ENCODE data around the gene WNK1. TPM values are rescaled to one million over a fixed set of nuclear protein-coding genes. Genes with fewer than 3 reads are reported as not detected.

Gene WNK1
- total RNA-seq, 1 donor from 2014 or later = 57.6 TPM

- Histone ChIP-seq H3K27me3 (ENCODE audit: control insufficient read depth, insufficient read depth, low read length) (no peaks in the 10 kb centered on the region), H3K4me3 (ENCODE audit: low read depth, low read length) (peak overlapping the region; percentile 38), H3K36me3 (ENCODE audit: control insufficient read depth, insufficient read depth, low read length) (no peaks in the 10 kb centered on the region)
- no peak for TF ChIP-seq CTCF (IDR thresholded peaks at IDR 0.05; ENCODE audit: insufficient read depth, low read length, poor library complexity, severe bottlenecking)
- DNase-seq (ENCODE audit: low read depth) = no peak
These were observed 1.8 kb upstream of the WNK1 start for GRCh38 chr12:750366-751191.

DNA sequence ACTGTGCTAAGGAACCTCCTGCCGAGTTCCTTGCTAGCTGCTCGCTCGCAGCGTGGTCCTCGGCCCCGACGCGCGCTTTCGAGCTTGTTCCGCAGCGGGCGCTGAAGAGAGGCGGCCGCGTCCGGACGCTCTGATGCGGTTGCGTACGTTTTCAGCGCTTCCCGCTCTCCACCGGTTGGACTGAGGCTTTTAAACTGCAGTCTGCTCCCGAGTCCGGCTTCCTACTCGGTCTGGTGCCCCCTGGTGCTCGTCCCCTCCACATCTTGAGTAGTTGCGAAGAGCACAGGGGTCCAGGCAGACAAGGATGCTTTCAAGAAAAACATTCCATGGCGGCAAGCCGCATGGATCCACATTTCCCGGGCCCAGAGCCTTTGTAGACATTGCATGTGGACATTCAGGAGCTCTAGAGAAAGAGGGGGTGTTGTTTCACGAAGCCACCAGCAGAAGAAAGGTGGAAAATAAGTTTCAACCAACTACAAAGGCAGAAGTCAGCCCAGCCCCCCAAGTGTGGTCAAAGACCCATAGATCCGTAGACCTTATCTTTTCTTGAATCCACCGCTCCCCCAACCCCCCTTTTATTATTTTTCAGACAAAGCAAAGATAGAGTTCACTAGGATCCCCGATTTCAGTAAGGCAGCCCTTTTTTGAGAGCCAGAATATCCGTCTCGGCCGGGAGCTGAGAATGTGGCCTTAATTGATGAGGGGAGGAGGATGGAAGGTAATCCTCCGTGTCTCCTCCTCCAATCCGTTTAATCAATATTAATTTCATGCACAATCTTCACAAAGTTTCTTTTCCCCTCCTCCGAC is 984 bp upstream of the WNK1 start:
- Histone ChIP-seq H3K27me3 (ENCODE audit: control insufficient read depth, insufficient read depth, low read length) (no peaks in the 10 kb centered on the region), H3K4me3 (ENCODE audit: low read depth, low read length) (peak overlapping the region; percentile 38), H3K36me3 (ENCODE audit: control insufficient read depth, insufficient read depth, low read length) (no peaks in the 10 kb centered on the region)
- TF ChIP-seq CTCF (IDR thresholded peaks at IDR 0.05; ENCODE audit: insufficient read depth, low read length, poor library complexity, severe bottlenecking) = peak; percentile 76
- peak; percentile 80 for DNase-seq (ENCODE audit: low read depth)

- no peak for DNase-seq (ENCODE audit: low read depth)
- Histone ChIP-seq H3K36me3 (ENCODE audit: control insufficient read depth, insufficient read depth, low read length) (no peaks in the 10 kb centered on the region), H3K4me3 (ENCODE audit: low read depth, low read length) (peak overlapping the region; percentile 92), H3K27me3 (ENCODE audit: control insufficient read depth, insufficient read depth, low read length) (no peaks in the 10 kb centered on the region)
- TF ChIP-seq CTCF (IDR thresholded peaks at IDR 0.05; ENCODE audit: insufficient read depth, low read length, poor library complexity, severe bottlenecking) = no peak
These were observed 574 bp downstream of the WNK1 start for GRCh38 chr12:752695-753610.

DNA sequence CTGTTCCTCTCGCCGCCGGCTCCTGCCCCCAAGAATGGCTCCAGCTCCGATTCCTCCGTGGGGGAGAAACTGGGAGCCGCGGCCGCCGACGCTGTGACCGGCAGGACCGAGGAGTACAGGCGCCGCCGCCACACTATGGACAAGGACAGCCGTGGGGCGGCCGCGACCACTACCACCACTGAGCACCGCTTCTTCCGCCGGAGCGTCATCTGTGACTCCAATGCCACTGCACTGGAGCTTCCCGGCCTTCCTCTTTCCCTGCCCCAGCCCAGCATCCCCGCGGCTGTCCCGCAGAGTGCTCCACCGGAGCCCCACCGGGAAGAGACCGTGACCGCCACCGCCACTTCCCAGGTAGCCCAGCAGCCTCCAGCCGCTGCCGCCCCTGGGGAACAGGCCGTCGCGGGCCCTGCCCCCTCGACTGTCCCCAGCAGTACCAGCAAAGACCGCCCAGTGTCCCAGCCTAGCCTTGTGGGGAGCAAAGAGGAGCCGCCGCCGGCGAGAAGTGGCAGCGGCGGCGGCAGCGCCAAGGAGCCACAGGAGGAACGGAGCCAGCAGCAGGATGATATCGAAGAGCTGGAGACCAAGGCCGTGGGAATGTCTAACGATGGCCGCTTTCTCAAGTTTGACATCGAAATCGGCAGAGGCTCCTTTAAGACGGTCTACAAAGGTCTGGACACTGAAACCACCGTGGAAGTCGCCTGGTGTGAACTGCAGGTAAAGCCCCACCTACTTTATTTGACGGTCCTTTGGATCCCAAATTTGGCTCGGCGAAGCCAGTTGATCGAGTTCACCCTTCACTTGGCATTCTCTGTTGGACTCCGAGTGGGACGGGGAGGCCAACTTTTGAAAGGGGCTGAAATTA is 1.5 kb downstream of the WNK1 start:
- TF ChIP-seq CTCF (IDR thresholded peaks at IDR 0.05; ENCODE audit: insufficient read depth, low read length, poor library complexity, severe bottlenecking) = no peak
- no peak for DNase-seq (ENCODE audit: low read depth)
- Histone ChIP-seq H3K36me3 (ENCODE audit: control insufficient read depth, insufficient read depth, low read length) (no peaks in the 10 kb centered on the region), H3K4me3 (ENCODE audit: low read depth, low read length) (peak overlapping the region; percentile 92), H3K27me3 (ENCODE audit: control insufficient read depth, insufficient read depth, low read length) (no peaks in the 10 kb centered on the region)

DNA sequence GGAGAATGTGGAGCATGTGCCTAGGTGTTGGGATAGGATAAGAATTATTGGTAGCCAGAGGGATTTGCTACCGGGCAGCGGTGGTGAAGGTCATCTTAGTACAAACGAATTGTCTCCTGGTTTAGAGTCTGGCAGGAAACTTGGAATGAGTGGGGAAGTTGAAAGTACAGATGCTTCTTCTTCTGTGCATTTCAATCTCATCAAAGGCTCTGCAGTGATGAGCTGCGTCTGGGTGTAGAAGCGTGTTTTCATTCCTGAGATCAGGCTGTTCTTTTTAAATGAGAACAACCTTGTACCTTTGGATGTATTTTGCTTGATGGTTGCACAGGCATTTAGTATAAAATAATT is 2.1 kb downstream of the WNK1 start:
- Histone ChIP-seq H3K4me3 (ENCODE audit: low read depth, low read length) (peak overlapping the region; percentile 92), H3K27me3 (ENCODE audit: control insufficient read depth, insufficient read depth, low read length) (no peaks in the 10 kb centered on the region), H3K36me3 (ENCODE audit: control insufficient read depth, insufficient read depth, low read length) (no peaks in the 10 kb centered on the region)
- no peak for TF ChIP-seq CTCF (IDR thresholded peaks at IDR 0.05; ENCODE audit: insufficient read depth, low read length, poor library complexity, severe bottlenecking)
- DNase-seq (ENCODE audit: low read depth) = no peak

Measured in kidney epithelial cell (primary cell).